SIG-M5 (cell line): ENCODE results near the gene CDK14.
"Not testable (repeated sequence)": the region's sequence is repeated elsewhere in the genome, so short reads cannot be mapped to it uniquely, and the experiment has no call there.

ENCODE experiments used
- DNase-seq: peaks from one replicate; lab custom pipeline; 2025; lab: John Stamatoyannopoulos, UW

CDK14 gene

GRCh38 chr7:90758933-90759562 is 162.9 kb downstream of the CDK14 start:
- no peak for DNase-seq

DNA sequence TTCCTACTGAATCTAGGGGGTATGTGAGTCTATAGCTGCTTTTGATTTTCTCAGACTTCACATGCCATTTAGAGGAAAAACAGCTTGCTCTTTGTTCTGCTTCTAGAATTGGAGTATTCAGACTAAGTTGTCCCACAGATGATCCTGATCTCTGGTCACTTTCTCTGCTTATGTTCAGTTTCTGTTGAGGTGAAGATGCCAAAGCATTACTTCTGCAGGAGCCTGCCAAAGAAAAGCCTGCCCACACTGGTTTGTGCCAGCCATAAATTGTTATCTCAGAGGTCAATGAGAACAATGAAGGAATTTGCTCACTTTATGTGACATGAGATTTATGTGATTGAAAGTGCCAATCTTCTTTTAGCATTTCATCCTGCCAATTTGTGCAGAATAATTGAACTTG is 163.6 kb downstream of the CDK14 start:
- DNase-seq: no peak

DNA sequence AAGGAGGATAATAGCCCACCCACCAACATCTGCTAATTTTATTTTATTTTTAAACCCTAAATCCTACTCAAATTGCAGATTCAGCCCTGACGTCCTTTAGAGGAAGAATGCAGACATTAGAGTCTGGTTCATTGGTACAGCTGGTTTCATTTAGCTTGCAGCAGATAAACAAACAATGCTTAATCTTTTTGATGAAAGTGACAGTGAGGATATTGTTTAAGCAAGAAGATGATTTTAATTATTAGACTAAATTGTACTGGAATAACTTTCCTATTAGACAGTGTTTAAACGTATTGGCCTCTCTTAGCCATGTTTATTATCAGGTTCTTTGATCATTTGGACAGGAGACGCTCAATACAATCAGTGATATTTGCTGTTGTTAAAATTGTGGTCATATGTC is 164.8 kb downstream of the CDK14 start:
- no peak for DNase-seq

- DNase-seq: no peak
Observed at GRCh38 chr7:90761584-90761983, 165.5 kb downstream of the CDK14 start.

GRCh38 chr7:90763108-90763507 is 167.0 kb downstream of the CDK14 start:
- DNase-seq: no peak

GRCh38 chr7:90764848-90765570 is 168.9 kb downstream of the CDK14 start:
- DNase-seq: no peak

- no peak for DNase-seq
Observed at GRCh38 chr7:90766814-90767564, 170.9 kb downstream of the CDK14 start.

DNA sequence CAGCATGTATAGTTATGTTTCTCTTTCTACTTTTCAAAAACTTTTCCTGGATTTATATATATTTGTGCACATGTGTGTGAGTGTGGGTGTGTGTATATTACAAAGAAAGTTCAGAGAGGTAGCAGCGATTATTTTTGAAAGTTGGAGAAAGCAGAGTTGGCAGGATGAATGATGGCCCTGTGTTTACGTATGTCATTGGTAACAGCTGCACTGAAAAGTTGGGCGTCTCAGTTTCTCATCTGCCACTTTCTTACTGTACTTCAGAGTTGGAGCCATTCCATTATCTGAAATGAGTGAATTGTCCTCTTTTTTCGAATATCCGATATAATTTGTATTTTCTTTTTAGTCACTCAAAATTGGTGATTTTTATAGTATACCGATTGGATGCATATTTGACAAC is 172.2 kb downstream of the CDK14 start:
- DNase-seq: no peak

DNA sequence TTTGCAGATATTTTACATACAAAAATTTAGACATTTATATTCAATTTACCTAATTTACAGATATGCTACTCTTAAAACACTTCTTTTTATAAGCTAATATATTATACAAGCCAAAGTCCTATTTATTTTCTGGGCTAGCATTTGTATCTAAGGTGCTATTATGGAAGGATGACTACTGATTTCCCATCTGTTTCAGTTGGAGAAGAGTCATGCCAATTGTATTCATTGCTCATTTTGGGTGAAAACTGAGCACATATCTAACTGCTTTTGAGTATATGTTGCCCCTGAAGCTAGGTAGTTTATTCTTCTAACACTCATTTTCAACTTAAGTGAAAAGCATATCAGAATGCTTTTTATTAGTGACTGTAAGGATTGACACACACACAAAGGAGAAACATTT is 172.9 kb downstream of the CDK14 start:
- DNase-seq: no peak

DNA sequence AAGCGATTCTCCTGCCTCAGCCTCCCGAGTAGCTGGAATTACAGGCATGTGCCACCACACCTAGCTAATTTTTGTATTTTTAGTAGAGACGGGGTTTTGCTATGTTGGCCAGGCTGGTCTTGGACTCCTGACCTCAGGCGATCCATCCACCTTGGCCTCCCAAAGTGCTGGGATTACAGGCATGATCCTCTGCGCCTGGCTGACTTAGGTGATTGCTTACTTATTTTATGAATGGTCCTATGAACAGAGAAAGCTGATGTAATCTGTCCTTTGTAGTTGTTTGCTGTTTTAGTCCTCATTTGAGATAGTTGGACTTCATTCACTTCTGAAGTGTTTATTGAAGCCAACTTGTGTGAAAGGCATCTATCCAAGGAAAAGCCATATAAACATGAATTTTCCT is 173.4 kb downstream of the CDK14 start:
- DNase-seq: not testable (repeated sequence)

DNA sequence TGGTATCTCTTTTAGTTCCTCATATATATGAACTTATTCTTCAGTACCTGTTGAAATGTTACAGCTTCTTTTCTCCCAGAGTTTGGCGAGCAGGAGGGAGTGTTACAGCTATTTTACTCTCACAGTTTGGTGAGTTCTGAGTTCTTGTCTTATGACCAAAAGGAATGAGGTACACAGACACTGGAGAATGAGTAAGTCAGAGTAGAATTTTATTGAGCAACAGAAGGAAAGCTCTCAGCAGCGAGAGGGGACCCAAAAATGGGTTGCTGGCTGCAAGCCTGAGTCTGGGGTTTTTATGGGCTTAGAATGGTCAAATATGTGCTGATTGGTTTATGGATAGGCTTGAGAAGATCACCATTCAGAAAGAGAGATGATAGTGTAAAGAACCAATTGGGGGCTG is 175.2 kb downstream of the CDK14 start:
- no peak for DNase-seq

DNA sequence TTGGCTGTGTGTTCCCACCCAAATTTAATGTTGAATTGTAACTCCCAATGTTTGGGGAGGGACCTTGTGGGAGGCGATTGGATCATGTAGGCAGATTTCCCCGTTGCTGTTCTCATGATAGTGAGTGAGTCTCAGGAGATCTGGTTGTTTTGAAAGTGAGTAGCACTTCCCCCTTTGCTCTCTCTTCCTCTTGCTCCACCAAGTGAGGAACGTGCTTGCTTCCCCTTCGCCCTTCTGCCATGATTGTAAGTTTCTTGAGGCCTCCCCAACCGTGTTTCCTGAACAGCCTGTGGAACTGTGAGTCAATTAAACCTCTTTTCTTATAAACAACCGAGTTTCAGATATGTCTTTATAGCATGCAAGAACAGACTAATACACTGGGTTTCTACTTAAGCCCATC is 176.3 kb downstream of the CDK14 start:
- DNase-seq: no peak

- DNase-seq: no peak
Observed at GRCh38 chr7:90773269-90773668, 177.1 kb downstream of the CDK14 start.

GRCh38 chr7:90774706-90775105 is 178.6 kb downstream of the CDK14 start:
- DNase-seq: no peak

DNA sequence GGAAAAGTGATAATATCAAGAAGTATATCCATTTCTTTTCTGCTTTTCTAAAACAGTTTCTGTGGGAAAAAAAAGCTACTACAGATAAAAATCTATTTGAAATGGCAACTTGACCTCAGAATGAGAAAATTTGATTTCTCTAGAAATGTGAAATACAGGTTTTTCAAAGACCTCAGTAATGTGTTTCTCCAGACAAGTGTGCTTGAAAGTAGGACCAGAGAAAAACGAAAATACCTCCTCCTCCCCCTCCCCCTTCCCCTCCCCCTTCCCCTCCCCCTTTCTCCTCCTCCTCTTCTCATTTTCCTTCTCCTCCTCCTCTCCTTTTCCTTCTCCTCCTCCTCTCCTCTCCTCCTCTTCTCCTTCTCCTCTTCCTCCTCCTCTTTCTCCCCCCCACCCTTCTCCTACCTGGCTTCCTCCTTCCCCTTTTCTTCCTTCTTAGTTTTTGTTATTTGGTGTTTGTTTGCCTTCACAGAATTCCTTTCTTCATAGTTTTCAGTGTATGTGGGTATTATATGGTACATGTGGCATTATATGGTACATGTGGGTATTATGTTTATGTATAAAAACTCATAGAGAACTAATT is 179.4 kb downstream of the CDK14 start:
- no peak for DNase-seq

- no peak for DNase-seq
Observed at GRCh38 chr7:90777041-90777440, 180.9 kb downstream of the CDK14 start.

DNA sequence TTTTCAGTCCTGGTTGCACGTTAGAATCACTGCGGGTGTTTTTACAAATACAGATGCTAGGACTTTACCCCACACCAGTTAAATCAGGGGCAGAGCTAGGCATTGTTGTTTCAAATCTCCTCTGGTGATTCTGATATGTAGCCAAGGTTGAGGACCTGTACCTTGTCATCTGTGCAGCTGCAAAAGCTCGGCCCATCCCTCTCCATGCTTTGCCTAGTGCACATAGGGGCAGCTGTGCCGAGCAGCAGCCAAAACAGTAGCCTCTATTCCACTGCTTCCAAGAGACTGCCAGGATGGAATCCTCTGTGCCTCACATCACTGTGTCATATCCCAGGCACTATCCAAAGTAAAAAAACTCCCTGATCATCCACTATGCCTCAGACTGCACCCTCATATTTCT is 181.3 kb downstream of the CDK14 start:
- DNase-seq: no peak

DNA sequence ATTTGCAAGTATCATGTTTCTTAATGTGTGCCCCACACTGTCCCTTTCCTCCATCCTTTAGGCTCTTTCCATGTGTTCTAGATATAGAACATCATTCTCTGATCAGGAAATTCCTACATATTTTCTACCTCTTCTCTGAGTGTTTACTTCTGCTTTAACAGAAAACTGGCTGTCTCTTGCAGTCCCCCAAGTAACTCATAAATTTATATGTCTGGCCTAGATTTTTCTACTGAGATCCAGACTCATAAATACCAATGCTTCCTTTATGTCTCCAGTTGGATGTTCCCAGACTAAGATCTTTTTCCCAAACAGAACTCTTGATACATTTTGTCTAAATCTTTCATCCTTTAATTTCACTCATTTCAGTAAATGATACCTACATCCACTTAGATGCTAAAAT is 181.8 kb downstream of the CDK14 start:
- DNase-seq: no peak

DNA sequence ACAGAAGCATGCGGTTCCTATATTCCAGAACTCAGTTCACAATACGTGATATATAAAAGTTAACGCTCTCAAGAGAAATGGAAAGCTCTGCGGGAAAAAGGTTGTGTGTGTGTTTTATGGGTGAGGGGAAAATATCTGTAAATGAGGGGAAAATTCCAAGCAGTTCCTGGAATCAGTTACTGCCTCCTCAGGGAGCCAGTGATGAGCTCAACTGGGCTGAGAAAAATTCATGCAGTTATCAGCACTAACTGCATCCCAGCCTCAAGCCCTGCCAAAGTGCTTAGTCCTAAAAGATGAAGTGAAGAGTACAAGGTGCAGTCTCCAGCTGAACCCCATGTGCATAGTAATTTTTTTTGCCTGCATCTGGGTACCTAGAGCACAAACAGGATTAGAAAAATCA is 191.9 kb downstream of the CDK14 start:
- no peak for DNase-seq

DNA sequence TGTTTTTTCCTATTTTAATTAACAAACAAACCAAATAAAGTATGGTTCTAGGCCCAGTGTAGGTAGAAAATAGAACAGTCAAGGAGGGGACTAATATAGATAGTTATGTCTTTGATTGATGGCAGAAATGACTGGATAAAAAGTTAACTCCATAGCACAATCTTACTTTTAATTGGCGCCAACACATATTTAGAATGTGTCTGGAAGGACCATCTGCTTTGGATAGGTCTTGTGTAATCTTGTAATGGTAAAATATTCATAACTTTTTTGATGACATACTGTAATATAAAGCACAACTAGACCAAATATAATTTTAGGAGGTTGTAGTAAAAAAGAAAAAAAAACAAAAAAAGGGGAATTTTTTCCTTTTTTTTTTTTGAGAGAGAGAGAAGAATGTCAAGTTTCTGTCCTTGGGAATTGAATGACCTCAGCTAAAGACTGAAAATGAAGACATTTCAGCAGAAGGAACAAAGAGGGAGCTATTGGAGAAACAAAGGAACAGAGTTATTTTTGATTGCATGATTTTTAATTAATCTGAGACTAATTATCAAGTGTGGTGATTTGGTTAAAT is 193.7 kb downstream of the CDK14 start:
- no peak for DNase-seq

- DNase-seq: no peak
Observed at GRCh38 chr7:90791596-90791995, 195.5 kb downstream of the CDK14 start.

DNA sequence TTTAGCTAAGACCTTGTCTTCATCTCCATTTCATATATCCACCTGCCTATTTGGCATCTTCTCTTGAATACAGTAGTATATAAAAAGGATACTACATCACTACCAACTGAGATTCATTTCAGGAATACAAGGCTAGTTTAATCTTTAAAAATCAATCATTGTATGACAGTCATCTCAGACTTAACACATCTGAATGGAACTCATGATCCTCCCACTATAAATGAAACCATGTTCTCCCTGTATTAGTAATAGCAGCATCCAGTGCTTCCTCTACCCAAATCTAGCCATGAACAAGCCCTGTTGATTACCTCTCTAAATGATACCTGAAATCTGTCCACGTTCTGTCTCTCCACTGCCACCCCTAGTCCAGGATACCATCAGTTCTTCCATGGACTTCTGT is 196.2 kb downstream of the CDK14 start:
- no peak for DNase-seq

DNA sequence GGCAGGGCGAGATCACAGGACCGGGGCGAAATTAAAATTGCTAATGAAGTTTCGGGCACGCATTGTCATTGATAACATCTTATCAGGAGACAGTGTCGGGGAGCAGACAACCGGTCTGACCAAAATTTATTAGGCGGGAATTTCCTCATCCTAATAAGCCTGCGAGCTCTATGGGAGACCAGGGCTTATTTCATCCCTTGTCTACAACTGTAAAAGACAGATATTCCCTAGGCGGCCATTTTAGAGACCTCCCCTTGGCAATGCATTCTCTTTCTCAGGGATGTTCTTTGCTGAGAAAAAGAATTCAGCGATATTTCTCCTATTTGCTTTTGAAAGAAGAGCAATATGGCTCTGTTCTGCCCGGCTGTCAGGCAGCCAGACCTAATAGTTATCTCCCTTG is 198.1 kb downstream of the CDK14 start:
- not testable (repeated sequence) for DNase-seq
